Measurements from ENCODE around the gene PLBD2. TPM values are rescaled to one million over a fixed set of nuclear protein-coding genes. Genes with fewer than 3 reads are reported as not detected.

PLBD2 gene
- total and polyA plus RNA-seq, 9 of the 15 experiments (the other 6 are each of a cell fraction or from before 2014, with no cell fraction given): 2.4 to 37.4 (median 6.0) TPM

GRCh38 chr12:113325916-113326315 is 32.5 kb upstream of the PLBD2 start:
- no peak for DNase-seq (ENCODE audit: extremely low read depth in 1 of 4, low spot score in 3 of 4)
- ChIA-PET POLR2A (interaction anchor here (0.6 to 1.4 kb wide), 2 partner anchors 9 to 315 kb away, joined by 3 read pairs; no protein-coding TSS in a partner anchor), CTCF (ENCODE audit: low intra/inter-chr PET ratio) (interaction anchor here (0.6 kb wide), 1 partner anchor 12 kb away, joined by 3 read pairs; no protein-coding TSS in a partner anchor)
- no peak for ATAC-seq
- in situ Hi-C loops (cut with MboI) (no loop called here), intact Hi-C loops (cut with micrococcal nuclease) (loop anchor here (5.0 kb wide), 1 partner anchor 101 kb away; no protein-coding TSS in a partner anchor)
- Histone ChIP-seq H3K9me1 (ENCODE audit: control insufficient read depth, insufficient read depth, low read length) (no peaks in the 10 kb centered on the region), H3K4me2 (ENCODE audit: insufficient read depth, low read length) (no peak overlapping the region), H3K79me2 (ENCODE audit: control insufficient read depth, insufficient read depth, low read length) (no peaks in the 10 kb centered on the region), H3K9ac (ENCODE audit: insufficient read depth in 1 of 2, low read depth in 2 of 2, low read length in 2 of 2) (no peak overlapping the region), H3K4me3 (no peak overlapping the region), H4K20me1 (replicated peaks; ENCODE audit: control insufficient read depth, insufficient read depth, low read length) (no peaks in the 10 kb centered on the region), H3K27me3 (ENCODE audit: control insufficient read depth in 2 of 2, insufficient read depth in 2 of 2, low read length in 2 of 2) (no peaks in the 10 kb centered on the region), H3K9me3 (replicated peaks; ENCODE audit: control insufficient read depth, insufficient read depth, low read depth, low read length) (no peaks in the 10 kb centered on the region), H3K4me1 (replicated peaks in 1 of 2; ENCODE audit: control insufficient read depth in 2 of 2, insufficient read depth in 2 of 2, low read length in 2 of 2) (peaks cover 2 to 4% of the 10 kb centered on the region in 2 experiments; a peak in 3 of 5 replicates), H2AFZ (ENCODE audit: low read depth, low read length) (no peak overlapping the region), H3K27ac (ENCODE audit: extremely low read depth, low read depth, low read length) (no peak overlapping the region), H3K36me3 (ENCODE audit: control insufficient read depth, insufficient read depth, low read length) (peaks cover 56% of the 10 kb centered on the region)
- WGBS (ENCODE audit: insufficient coverage, low coverage, missing lambda C conversion rate): 66% methylated on average over 3 of the region's 3 CpGs
- no TSS peak for BruUV-seq (replicated peaks)
- FAIRE-seq: no peak
- no peak for TF ChIP-seq CC2D1A (IDR thresholded peaks at IDR 0.05)
- TF ChIP-seq CBFA2T3 (IDR thresholded peaks at IDR 0.05): no peak
- TF ChIP-seq RCOR1 (IDR thresholded peaks at IDR 0.05; ENCODE audit: borderline replicate concordance in 1 of 2, low read depth in 2 of 2, low read length in 2 of 2): no peak
- no peak for TF ChIP-seq HDAC3 (IDR thresholded peaks at IDR 0.05; ENCODE audit: borderline replicate concordance, partially characterized antibody)
- TF ChIP-seq, protein P1, sequence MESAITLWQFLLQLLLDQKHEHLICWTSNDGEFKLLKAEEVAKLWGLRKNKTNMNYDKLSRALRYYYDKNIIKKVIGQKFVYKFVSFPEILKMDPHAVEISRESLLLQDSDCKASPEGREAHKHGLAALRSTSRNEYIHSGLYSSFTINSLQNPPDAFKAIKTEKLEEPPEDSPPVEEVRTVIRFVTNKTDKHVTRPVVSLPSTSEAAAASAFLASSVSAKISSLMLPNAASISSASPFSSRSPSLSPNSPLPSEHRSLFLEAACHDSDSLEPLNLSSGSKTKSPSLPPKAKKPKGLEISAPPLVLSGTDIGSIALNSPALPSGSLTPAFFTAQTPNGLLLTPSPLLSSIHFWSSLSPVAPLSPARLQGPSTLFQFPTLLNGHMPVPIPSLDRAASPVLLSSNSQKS (CRISPR knock-in tag; IDR thresholded peaks at IDR 0.05): no peak
- no peak for TF ChIP-seq CBX5 (IDR thresholded peaks at IDR 0.05; ENCODE audit: borderline replicate concordance, low read depth)
- TF ChIP-seq ZKSCAN1 (IDR thresholded peaks at IDR 0.05; ENCODE audit: low read depth, low read length): no peak
- TF ChIP-seq NCOA6 (IDR thresholded peaks at IDR 0.05): no peak
- TF ChIP-seq POLR3G (IDR thresholded peaks at IDR 0.05; ENCODE audit: extremely low read depth, insufficient read length, insufficient replicate concordance): no peak
- no peak for TF ChIP-seq TBP (optimal IDR thresholded peaks at IDR 0.05; ENCODE audit: low read depth, low read length)
- TF ChIP-seq CCAR2 (IDR thresholded peaks at IDR 0.05; ENCODE audit: low read depth, low read length): no peak
- no peak for TF ChIP-seq TOE1 (IDR thresholded peaks at IDR 0.05; ENCODE audit: borderline replicate concordance)
- no peak for TF ChIP-seq TOE1 (CRISPR knock-in tag; IDR thresholded peaks at IDR 0.05; ENCODE audit: borderline replicate concordance, low read depth)
- TF ChIP-seq ZBTB7A (IDR thresholded peaks at IDR 0.05; ENCODE audit: borderline replicate concordance, control insufficient read depth, low read depth, low read length): no peak
- TF ChIP-seq ZNF655 (CRISPR knock-in tag; IDR thresholded peaks at IDR 0.05): no peak
- no peak for TF ChIP-seq ZNF592 (IDR thresholded peaks at IDR 0.05)

All from K562 (cell line).